ENCODE results near the gene BOLA3.
A peak's percentile ranks its signal among the peaks of the same experiment; 100 is the strongest.
"Not testable (repeated sequence)": the region's sequence is repeated elsewhere in the genome, so short reads cannot be mapped to it uniquely, and the experiment has no call there.

Gene BOLA3

DNA sequence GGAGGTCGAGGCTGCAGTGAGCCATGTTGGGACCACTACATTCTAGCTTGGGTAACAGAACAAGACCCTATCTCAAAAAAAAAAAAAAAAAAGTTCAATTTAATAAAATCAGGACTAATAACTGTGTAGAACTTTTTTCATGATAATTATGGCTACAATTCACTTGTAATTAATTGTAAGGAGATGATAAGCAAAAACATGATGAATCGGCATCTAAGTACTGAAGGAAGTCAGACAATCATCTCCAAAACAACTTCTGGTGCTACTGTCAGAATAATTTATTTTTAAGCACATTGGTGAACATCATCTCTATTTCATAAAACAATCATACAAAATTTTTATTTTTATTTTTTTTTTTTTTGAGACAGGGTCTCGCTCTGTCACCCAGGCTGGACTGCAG, 41.0 kb upstream of the BOLA3 start:
- Histone ChIP-seq H3K36me3 (replicated peaks; ENCODE audit: low read depth, low read length) (no peaks in the 10 kb centered on the region), H3K9me3 (ENCODE audit: insufficient read depth, low read length) (no peaks in the 10 kb centered on the region), H3K27me3 (ENCODE audit: low read depth, low read length) (no peaks in the 10 kb centered on the region), H3K9ac (ENCODE audit: low read length) (no peak overlapping the region), H2AFZ (ENCODE audit: low read depth, low read length) (no peak overlapping the region), H3K4me2 (ENCODE audit: low read length) (no peak overlapping the region), H3K4me3 (ENCODE audit: low read length) (no peak overlapping the region), H3K27ac (ENCODE audit: low read length) (no peak overlapping the region), H3K4me1 (ENCODE audit: low read length) (peaks cover 68% of the 10 kb centered on the region), H4K20me1 (ENCODE audit: insufficient read depth, low read length) (no peaks in the 10 kb centered on the region), H3K79me2 (ENCODE audit: low read length) (peaks cover 4% of the 10 kb centered on the region)
- TF ChIP-seq, protein P1, sequence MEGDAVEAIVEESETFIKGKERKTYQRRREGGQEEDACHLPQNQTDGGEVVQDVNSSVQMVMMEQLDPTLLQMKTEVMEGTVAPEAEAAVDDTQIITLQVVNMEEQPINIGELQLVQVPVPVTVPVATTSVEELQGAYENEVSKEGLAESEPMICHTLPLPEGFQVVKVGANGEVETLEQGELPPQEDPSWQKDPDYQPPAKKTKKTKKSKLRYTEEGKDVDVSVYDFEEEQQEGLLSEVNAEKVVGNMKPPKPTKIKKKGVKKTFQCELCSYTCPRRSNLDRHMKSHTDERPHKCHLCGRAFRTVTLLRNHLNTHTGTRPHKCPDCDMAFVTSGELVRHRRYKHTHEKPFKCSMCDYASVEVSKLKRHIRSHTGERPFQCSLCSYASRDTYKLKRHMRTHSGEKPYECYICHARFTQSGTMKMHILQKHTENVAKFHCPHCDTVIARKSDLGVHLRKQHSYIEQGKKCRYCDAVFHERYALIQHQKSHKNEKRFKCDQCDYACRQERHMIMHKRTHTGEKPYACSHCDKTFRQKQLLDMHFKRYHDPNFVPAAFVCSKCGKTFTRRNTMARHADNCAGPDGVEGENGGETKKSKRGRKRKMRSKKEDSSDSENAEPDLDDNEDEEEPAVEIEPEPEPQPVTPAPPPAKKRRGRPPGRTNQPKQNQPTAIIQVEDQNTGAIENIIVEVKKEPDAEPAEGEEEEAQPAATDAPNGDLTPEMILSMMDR (IDR thresholded peaks at IDR 0.05; ENCODE audit: low read depth, low read length), result no peak
- no peak for TF ChIP-seq EZH2phosphoT487 (IDR thresholded peaks at IDR 0.05; ENCODE audit: low read depth)

DNA sequence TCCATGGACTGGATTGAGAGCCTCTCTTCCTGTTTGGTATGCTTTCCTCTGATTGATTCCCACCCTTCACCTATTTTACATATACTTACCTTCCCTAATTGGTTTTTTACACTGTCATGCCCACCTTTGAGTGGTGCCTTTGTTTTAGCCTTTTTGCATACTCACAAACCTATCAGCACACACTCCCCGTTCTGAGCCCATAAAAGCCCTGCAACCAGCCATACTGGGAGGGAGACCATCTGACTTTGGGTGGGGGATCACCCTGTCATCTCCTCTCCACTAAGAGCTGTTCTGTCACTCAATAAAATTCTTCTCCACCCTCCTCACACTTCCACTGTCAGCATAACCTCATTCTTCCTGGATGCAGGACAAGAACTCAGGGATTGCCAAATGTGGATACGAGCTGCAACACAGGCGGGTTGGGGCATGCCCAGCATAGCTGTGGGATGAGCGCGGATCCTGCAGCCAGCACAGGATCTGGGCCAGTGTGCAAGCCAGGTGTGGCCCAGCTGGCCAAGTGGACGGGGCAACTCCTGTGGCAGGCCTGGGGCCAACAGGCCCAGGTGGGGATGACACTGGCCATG, 40.4 kb upstream of the BOLA3 start:
- Histone ChIP-seq H3K27ac (ENCODE audit: low read length) (0 out of 2 replicates have a peak overlapping the region, but pooled peaks have one; percentile 0), H3K9ac (ENCODE audit: low read length) (peak overlapping the region; percentile 40), H3K4me2 (ENCODE audit: low read length) (peak overlapping the region; percentile 49), H3K36me3 (replicated peaks; ENCODE audit: low read depth, low read length) (no peaks in the 10 kb centered on the region), H3K4me3 (ENCODE audit: low read length) (peak overlapping the region; percentile 37; the same call in 1 of the 2 replicates), H3K79me2 (ENCODE audit: low read length) (peaks cover 4% of the 10 kb centered on the region), H3K27me3 (ENCODE audit: low read depth, low read length) (no peaks in the 10 kb centered on the region), H2AFZ (ENCODE audit: low read depth, low read length) (no peak overlapping the region), H3K4me1 (ENCODE audit: low read length) (peaks cover 74% of the 10 kb centered on the region), H4K20me1 (ENCODE audit: insufficient read depth, low read length) (no peaks in the 10 kb centered on the region), H3K9me3 (ENCODE audit: insufficient read depth, low read length) (no peaks in the 10 kb centered on the region)
- TF ChIP-seq, protein P1 (IDR thresholded peaks at IDR 0.05; ENCODE audit: low read depth, low read length), result no peak
- TF ChIP-seq EZH2phosphoT487 (IDR thresholded peaks at IDR 0.05; ENCODE audit: low read depth), result no peak

DNA sequence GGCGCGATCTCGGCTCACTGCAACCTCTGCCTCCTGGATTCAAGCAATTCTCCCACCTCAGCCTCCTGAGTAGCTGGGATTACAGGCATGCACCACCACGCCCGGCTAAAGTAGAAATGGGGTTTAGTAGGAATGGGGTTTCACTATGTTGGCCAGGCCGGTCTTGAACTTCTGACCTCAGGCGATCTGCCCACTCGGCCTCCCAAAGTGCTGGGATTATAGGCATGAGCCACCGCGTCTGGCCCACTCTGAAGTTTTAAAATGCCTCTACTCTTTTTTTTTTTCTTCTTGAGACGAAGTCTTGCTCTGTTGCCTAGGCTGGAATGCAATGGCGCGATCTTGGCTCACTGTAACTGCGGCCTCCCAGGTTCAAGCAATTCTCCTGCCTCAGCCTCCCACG, 39.0 kb upstream of the BOLA3 start:
- Histone ChIP-seq H3K27ac (ENCODE audit: low read length) (peak overlapping the region; percentile 96), H3K4me1 (ENCODE audit: low read length) (peaks cover 82% of the 10 kb centered on the region), H3K9ac (ENCODE audit: low read length) (peak overlapping the region; percentile 64; the same call in 1 of the 2 replicates), H3K4me2 (ENCODE audit: low read length) (peak overlapping the region; percentile 49), H3K4me3 (ENCODE audit: low read length) (peak overlapping the region; percentile 49)
- H2AFZ ChIP-seq (ENCODE audit: low read depth, low read length); H3K36me3 ChIP-seq (replicated peaks; ENCODE audit: low read depth, low read length); H3K9me3 ChIP-seq (ENCODE audit: insufficient read depth, low read length); H4K20me1 ChIP-seq (ENCODE audit: insufficient read depth, low read length); H3K79me2 ChIP-seq (ENCODE audit: low read length); H3K27me3 ChIP-seq (ENCODE audit: low read depth, low read length): not testable (repeated sequence)

DNA sequence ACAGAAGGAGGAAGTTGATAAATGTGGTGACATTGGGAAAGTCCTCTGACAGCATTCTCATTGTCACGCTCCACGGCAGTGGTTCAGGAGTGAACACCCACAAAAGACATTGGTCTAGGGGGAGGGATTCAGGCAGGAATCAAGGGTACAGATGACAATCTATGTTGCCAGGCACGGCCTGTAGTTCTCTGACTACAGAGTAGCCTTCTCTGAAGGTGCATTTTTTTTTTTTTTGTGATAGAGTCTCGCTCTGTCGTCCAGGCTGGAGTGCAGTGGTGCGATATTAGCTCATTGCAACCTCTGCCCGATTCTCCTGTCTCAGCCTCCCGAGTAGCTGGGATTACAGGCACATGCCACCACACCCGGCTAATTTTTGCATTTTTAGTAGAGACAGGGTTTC, 38.3 kb upstream of the BOLA3 start:
- Histone ChIP-seq H3K27ac (ENCODE audit: low read length) (peak overlapping the region; percentile 96), H3K9me3 (ENCODE audit: insufficient read depth, low read length) (no peaks in the 10 kb centered on the region), H3K4me1 (ENCODE audit: low read length) (peaks cover 80% of the 10 kb centered on the region), H3K4me3 (ENCODE audit: low read length) (peak overlapping the region; percentile 49), H3K79me2 (ENCODE audit: low read length) (peaks cover 4% of the 10 kb centered on the region), H3K4me2 (ENCODE audit: low read length) (peak overlapping the region; percentile 49), H3K36me3 (replicated peaks; ENCODE audit: low read depth, low read length) (no peaks in the 10 kb centered on the region), H3K9ac (ENCODE audit: low read length) (peak overlapping the region; percentile 74), H2AFZ (ENCODE audit: low read depth, low read length) (no peak overlapping the region), H4K20me1 (ENCODE audit: insufficient read depth, low read length) (no peaks in the 10 kb centered on the region), H3K27me3 (ENCODE audit: low read depth, low read length) (no peaks in the 10 kb centered on the region)
- no peak for TF ChIP-seq EZH2phosphoT487 (IDR thresholded peaks at IDR 0.05; ENCODE audit: low read depth)
- TF ChIP-seq, protein P1 (IDR thresholded peaks at IDR 0.05; ENCODE audit: low read depth, low read length), result no peak

Data from OCI-LY3 (cell line).